Prostate gland (tissue), 2 donors: Measurements from ENCODE around the gene IRF2.

Source experiments
- CTCF ChIP-seq, 4 experiments: fragments of 200-600 bp in 2 of 4; fragments of 450-650 bp in 2 of 4; sonication (generic) in 2 of 4; IDR thresholded peaks; 1 replicate in 3 of 4; 2 replicates in 1 of 4; pipeline ENCODE4 v1.5.1; 2016 to 2019; ENCODE audit warnings: antibody characterized with exemption in 4 of 4, mild to moderate bottlenecking in 2 of 4, moderate library complexity in 2 of 4
- POLR2A ChIP-seq: fragments of 450-650 bp; IDR thresholded peaks from one replicate; pipeline ENCODE4 v1.6.1; 2016; ENCODE audit warnings: antibody characterized with exemption, mild to moderate bottlenecking
- POLR2AphosphoS5 ChIP-seq: sonication (generic); formaldehyde crosslinking; IDR thresholded peaks from one replicate; pipeline ENCODE4 v1.6.1; 2017; ENCODE audit warnings: antibody characterized with exemption

- peak; percentile 18 for TF ChIP-seq POLR2AphosphoS5
- TF ChIP-seq CTCF (IDR thresholded peaks at IDR 0.05): no peak
- no peak for TF ChIP-seq POLR2A
These were observed 34.3 kb downstream of the IRF2 start for GRCh38 chr4:184439856-184440594.
